HepG2 (cell line): ENCODE results near the gene KDM4E. TPM values are rescaled to one million over a fixed set of nuclear protein-coding genes. Genes with fewer than 3 reads are reported as not detected.

Experiments used
- ATF1 ChIP-seq: IDR thresholded peaks from 2 replicates; pipeline ENCODE4 v1.6.1; 2016; ENCODE audit warnings: mild to moderate bottlenecking, control low read depth
- CCAR2 ChIP-seq: fragments of 200-400 bp; formaldehyde crosslinking; optimal IDR thresholded peaks from 2 replicates; pipeline ENCODE3; 2018; ENCODE audit warnings: low read depth, mild to moderate bottlenecking, low read length, moderate library complexity
- KAT8 ChIP-seq: IDR thresholded peaks from 2 replicates; pipeline ENCODE4 v1.6.1; 2016; ENCODE audit warnings: missing genetic modification reagents, missing compliant biosample characterization
- KDM5B ChIP-seq: sonication (generic); formaldehyde crosslinking; IDR thresholded peaks from 2 replicates; pipeline ENCODE4 v1.4.0; 2020; ENCODE audit warnings: missing genetic modification reagents, mild to moderate bottlenecking, borderline replicate concordance
- KLF13 ChIP-seq: sonication (generic); formaldehyde crosslinking; IDR thresholded peaks from 2 replicates; pipeline ENCODE4 v1.4.0; 2020; ENCODE audit warnings: mild to moderate bottlenecking, missing genetic modification reagents
- NFE2 ChIP-seq: sonication (generic); formaldehyde crosslinking; IDR thresholded peaks from 2 replicates; pipeline ENCODE4 v1.4.0; 2020; ENCODE audit warnings: missing genetic modification reagents
- TMF1 ChIP-seq: sonication (generic); formaldehyde crosslinking; IDR thresholded peaks from 2 replicates; pipeline ENCODE4 v1.8.1; 2022; ENCODE audit warnings: low read depth, missing genetic modification reagents
- YEATS4 ChIP-seq: sonication (generic); formaldehyde crosslinking; IDR thresholded peaks from 2 replicates; pipeline ENCODE4 v1.4.0; 2020; ENCODE audit warnings: missing genetic modification reagents, borderline replicate concordance
- ZMYM4 ChIP-seq: sonication (generic); formaldehyde crosslinking; IDR thresholded peaks from 2 replicates; pipeline ENCODE4 v1.8.1; 2023; ENCODE audit warnings: mild to moderate bottlenecking, missing genetic modification reagents
- ZNF263 ChIP-seq: sonication (generic); formaldehyde crosslinking; IDR thresholded peaks from 2 replicates; pipeline ENCODE4 v1.4.0; 2020; ENCODE audit warnings: missing genetic modification reagents
- ZNF333 ChIP-seq: sonication (generic); formaldehyde crosslinking; IDR thresholded peaks from 2 replicates; pipeline ENCODE4 v1.4.0; 2020; ENCODE audit warnings: mild to moderate bottlenecking, missing genetic modification reagents, borderline replicate concordance
- ZNF33B ChIP-seq: sonication (generic); formaldehyde crosslinking; IDR thresholded peaks from 2 replicates; pipeline ENCODE4 v1.5.1; 2020; ENCODE audit warnings: mild to moderate bottlenecking, missing genetic modification reagents
- ZNF430 ChIP-seq: sonication (generic); formaldehyde crosslinking; IDR thresholded peaks from 2 replicates; pipeline ENCODE4 v1.9.0; 2021; ENCODE audit warnings: mild to moderate bottlenecking, missing genetic modification reagents
- ZNF780A ChIP-seq: sonication (generic); formaldehyde crosslinking; IDR thresholded peaks from 2 replicates; pipeline ENCODE4 v1.8.0; 2022; ENCODE audit warnings: mild to moderate bottlenecking, missing genetic modification reagents, moderate library complexity
- ZNF781 ChIP-seq: sonication (generic); formaldehyde crosslinking; IDR thresholded peaks from 2 replicates; pipeline ENCODE4 v1.5.1; 2020; ENCODE audit warnings: borderline replicate concordance, mild to moderate bottlenecking, missing genetic modification reagents; ENCODE audit errors: not compliant biosample characterization
- ZSCAN20 ChIP-seq: sonication (generic); formaldehyde crosslinking; IDR thresholded peaks from 2 replicates; pipeline ENCODE4 v1.4.0; 2020; ENCODE audit warnings: missing genetic modification reagents, mild to moderate bottlenecking, borderline replicate concordance
- ZSCAN31 ChIP-seq: sonication (generic); formaldehyde crosslinking; IDR thresholded peaks from 2 replicates; pipeline ENCODE4 v1.5.0; 2020; ENCODE audit warnings: low read depth, mild to moderate bottlenecking, missing genetic modification reagents
- polyA plus RNA-seq, 8 experiments: library from polyadenylated mRNA; depleted of rRNA in 3 of 8; stranded (reverse) in 7 of 8; unstranded in 1 of 8; fragments of >200 nt; fragmentation: Illumina TruSeq in 4 of 8; extraction: Trizol in 4 of 8; gene quantifications; 2 replicates each; pipeline versions ENCODE4 v1.2.1 to v1.2.3, GENCODE V29; 2011 to 2016; ENCODE audit warnings: low read depth in 4 of 8, missing spikeins in 1 of 8, mixed read lengths in 1 of 8; ENCODE audit not compliant: insufficient read depth in 1 of 8
- total RNA-seq, 5 experiments: library from RNA; depleted of rRNA; stranded (reverse); fragments of >200 nt; fragmentation: Illumina TruSeq; extraction: Trizol; gene quantifications; 2 replicates each; pipeline ENCODE4 v1.2.3, GENCODE V29; 2016; ENCODE audit warnings: low read depth in 1 of 5
- TF ChIP-seq, protein P1 (sequence below): sonication (generic); formaldehyde crosslinking; IDR thresholded peaks from 2 replicates; pipeline ENCODE4 v1.9.0; 2022; ENCODE audit warnings: low read depth, missing genetic modification reagents
- TF ChIP-seq, protein P2 (sequence below): fragments of 450-650 bp; IDR thresholded peaks from 2 replicates; pipeline ENCODE4 v1.6.1; 2017
- TF ChIP-seq, protein P3 (sequence below): sonication (generic); formaldehyde crosslinking; IDR thresholded peaks from 2 replicates; pipeline ENCODE4 v1.4.0; 2020; ENCODE audit warnings: missing genetic modification reagents

Gene KDM4E
- total and polyA plus RNA-seq, 2 of the 13 experiments (the other 11 are each of a cell fraction or from before 2014, with no cell fraction given) = not detected

DNA sequence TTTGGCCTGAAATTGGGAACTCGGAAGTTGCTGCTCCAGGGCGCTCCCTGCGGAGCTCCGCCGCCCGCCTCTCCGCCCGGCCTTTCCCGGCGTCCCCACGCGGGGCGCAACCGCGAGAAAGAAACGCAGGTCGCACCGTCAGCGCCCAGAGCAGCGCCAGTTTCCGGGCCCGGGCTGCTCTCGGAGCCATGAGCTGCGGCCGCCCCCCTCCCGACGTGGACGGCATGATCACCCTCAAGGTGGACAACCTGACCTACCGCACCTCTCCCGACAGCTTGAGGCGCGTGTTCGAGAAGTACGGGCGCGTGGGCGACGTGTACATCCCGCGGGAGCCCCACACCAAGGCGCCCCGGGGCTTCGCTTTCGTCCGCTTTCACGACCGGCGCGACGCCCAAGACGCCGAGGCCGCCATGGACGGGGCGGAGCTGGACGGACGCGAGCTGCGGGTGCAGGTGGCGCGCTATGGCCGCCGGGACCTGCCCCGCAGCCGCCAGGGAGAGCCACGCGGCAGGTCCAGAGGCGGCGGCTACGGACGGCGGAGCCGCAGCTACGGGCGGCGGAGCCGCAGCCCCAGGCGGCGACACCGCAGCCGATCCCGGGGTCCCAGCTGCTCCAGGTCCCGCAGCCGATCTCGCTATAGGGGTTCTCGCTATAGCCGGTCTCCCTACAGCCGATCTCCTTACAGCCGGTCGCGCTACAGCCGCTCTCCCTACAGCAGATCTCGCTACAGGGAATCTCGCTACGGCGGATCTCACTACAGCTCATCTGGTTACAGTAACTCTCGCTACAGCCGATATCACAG lies 42.2 kb downstream of the KDM4E start (continued):
- TF ChIP-seq ZNF781 (CRISPR knock-in tag) = no peak
- no peak for TF ChIP-seq ATF1 (CRISPR knock-in tag)
- TF ChIP-seq, protein P1, sequence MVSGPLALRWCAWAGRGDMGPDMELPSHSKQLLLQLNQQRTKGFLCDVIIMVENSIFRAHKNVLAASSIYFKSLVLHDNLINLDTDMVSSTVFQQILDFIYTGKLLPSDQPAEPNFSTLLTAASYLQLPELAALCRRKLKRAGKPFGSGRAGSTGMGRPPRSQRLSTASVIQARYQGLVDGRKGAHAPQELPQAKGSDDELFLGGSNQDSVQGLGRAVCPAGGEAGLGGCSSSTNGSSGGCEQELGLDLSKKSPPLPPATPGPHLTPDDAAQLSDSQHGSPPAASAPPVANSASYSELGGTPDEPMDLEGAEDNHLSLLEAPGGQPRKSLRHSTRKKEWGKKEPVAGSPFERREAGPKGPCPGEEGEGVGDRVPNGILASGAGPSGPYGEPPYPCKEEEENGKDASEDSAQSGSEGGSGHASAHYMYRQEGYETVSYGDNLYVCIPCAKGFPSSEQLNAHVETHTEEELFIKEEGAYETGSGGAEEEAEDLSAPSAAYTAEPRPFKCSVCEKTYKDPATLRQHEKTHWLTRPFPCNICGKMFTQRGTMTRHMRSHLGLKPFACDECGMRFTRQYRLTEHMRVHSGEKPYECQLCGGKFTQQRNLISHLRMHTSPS (CRISPR knock-in tag) = no peak
- TF ChIP-seq, protein P2, sequence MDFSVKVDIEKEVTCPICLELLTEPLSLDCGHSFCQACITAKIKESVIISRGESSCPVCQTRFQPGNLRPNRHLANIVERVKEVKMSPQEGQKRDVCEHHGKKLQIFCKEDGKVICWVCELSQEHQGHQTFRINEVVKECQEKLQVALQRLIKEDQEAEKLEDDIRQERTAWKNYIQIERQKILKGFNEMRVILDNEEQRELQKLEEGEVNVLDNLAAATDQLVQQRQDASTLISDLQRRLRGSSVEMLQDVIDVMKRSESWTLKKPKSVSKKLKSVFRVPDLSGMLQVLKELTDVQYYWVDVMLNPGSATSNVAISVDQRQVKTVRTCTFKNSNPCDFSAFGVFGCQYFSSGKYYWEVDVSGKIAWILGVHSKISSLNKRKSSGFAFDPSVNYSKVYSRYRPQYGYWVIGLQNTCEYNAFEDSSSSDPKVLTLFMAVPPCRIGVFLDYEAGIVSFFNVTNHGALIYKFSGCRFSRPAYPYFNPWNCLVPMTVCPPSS = no peak
- peak; percentile 80 for TF ChIP-seq KDM5B (CRISPR knock-in tag)
- 0 out of 2 replicates have a peak, but pooled peaks have one; percentile 43 for TF ChIP-seq ZSCAN31 (CRISPR knock-in tag)
- TF ChIP-seq CCAR2 = no peak
- TF ChIP-seq TMF1 = no peak
- no peak for TF ChIP-seq ZNF263 (CRISPR knock-in tag)
- TF ChIP-seq KLF13 (CRISPR knock-in tag) = no peak
- 0 out of 2 replicates have a peak, but pooled peaks have one; percentile 24 for TF ChIP-seq ZNF333 (CRISPR knock-in tag)
- TF ChIP-seq KAT8 (CRISPR knock-in tag) = peak; percentile 64
- TF ChIP-seq ZNF780A (CRISPR knock-in tag) = no peak
- TF ChIP-seq NFE2 = no peak
- no peak for TF ChIP-seq ZSCAN20 (CRISPR knock-in tag)
- TF ChIP-seq, protein P3, sequence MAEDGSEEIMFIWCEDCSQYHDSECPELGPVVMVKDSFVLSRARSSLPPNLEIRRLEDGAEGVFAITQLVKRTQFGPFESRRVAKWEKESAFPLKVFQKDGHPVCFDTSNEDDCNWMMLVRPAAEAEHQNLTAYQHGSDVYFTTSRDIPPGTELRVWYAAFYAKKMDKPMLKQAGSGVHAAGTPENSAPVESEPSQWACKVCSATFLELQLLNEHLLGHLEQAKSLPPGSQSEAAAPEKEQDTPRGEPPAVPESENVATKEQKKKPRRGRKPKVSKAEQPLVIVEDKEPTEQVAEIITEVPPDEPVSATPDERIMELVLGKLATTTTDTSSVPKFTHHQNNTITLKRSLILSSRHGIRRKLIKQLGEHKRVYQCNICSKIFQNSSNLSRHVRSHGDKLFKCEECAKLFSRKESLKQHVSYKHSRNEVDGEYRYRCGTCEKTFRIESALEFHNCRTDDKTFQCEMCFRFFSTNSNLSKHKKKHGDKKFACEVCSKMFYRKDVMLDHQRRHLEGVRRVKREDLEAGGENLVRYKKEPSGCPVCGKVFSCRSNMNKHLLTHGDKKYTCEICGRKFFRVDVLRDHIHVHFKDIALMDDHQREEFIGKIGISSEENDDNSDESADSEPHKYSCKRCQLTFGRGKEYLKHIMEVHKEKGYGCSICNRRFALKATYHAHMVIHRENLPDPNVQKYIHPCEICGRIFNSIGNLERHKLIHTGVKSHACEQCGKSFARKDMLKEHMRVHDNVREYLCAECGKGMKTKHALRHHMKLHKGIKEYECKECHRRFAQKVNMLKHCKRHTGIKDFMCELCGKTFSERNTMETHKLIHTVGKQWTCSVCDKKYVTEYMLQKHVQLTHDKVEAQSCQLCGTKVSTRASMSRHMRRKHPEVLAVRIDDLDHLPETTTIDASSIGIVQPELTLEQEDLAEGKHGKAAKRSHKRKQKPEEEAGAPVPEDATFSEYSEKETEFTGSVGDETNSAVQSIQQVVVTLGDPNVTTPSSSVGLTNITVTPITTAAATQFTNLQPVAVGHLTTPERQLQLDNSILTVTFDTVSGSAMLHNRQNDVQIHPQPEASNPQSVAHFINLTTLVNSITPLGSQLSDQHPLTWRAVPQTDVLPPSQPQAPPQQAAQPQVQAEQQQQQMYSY = no peak
- TF ChIP-seq YEATS4 (CRISPR knock-in tag) = peak; percentile 92
- no peak for TF ChIP-seq ZNF430
- TF ChIP-seq ZNF33B (CRISPR knock-in tag) = 0 out of 2 replicates have a peak, but pooled peaks have one; percentile 59
- TF ChIP-seq ZMYM4 (CRISPR knock-in tag) = peak; percentile 82
